H1 (cell line): ENCODE measurements around the gene PAQR7. TPM values are rescaled to one million over a fixed set of nuclear protein-coding genes. Genes with fewer than 3 reads are reported as not detected.

Experiments
- CTCF ChIA-PET: fragments of 300-600 bp; sonication (Branson Sonifier 250); formaldehyde crosslinking; loops from one replicate; lab custom pipeline; 2021; ENCODE audit not compliant: partially characterized antibody; lab: Charles Lee
- POLR2A ChIA-PET: fragments of 300-600 bp; sonication (Branson Sonifier 250); formaldehyde crosslinking; loops from one replicate; lab custom pipeline; 2021; ENCODE audit warnings: inconsistent platforms; ENCODE audit not compliant: partially characterized antibody; lab: Charles Lee
- DNase-seq, 2 experiments: peaks; one replicate each; pipeline versions ENCODE4 v3.0.0 to v3.0.0-alpha.2; 2010 to 2022; ENCODE audit warnings: low spot score in 2 of 2, low read depth in 1 of 2, mixed read lengths in 1 of 2
- FAIRE-seq: peaks from 2 replicates; lab custom pipeline; 2011; peaks lifted over from hg19 to GRCh38; lab: Jason Lieb, UNC
- H2AFZ ChIP-seq: 2 replicates; pipeline ENCODE4 v1.8.1; 2012; ENCODE audit warnings: low read length, inconsistent platforms
- H2AK5ac ChIP-seq: 2 replicates; pipeline ENCODE4 v1.6.1; 2013; ENCODE audit warnings: low read depth, low read length
- H2BK120ac ChIP-seq: replicated peaks from 2 replicates; pipeline ENCODE3; 2013; ENCODE audit warnings: low read depth, low read length, inconsistent platforms
- H2BK12ac ChIP-seq: 2 replicates; pipeline ENCODE4 v1.6.1; 2013; ENCODE audit warnings: low read depth, low read length
- H2BK15ac ChIP-seq: 2 replicates; pipeline ENCODE4 v1.6.1; 2013; ENCODE audit warnings: low read length
- H2BK20ac ChIP-seq: 2 replicates; pipeline ENCODE4 v1.6.1; 2013; ENCODE audit warnings: low read length
- H2BK5ac ChIP-seq: 2 replicates; pipeline ENCODE4 v1.6.1; 2013; ENCODE audit warnings: low read depth, low read length
- H3K14ac ChIP-seq: 2 replicates; pipeline ENCODE4 v1.6.1; 2013; ENCODE audit warnings: inconsistent platforms; ENCODE audit not compliant: insufficient read length
- H3K18ac ChIP-seq: 2 replicates; pipeline ENCODE4 v1.6.1; 2013; ENCODE audit warnings: low read length; ENCODE audit errors: extremely low read depth
- H3K23ac ChIP-seq: 2 replicates; pipeline ENCODE4 v1.6.1; 2013; ENCODE audit warnings: inconsistent platforms; ENCODE audit not compliant: insufficient read length
- H3K23me2 ChIP-seq: 2 replicates; pipeline ENCODE4 v1.6.1; 2013; ENCODE audit warnings: low read depth, low read length
- H3K27ac ChIP-seq: 2 replicates; pipeline ENCODE4 v1.6.1; 2011; ENCODE audit warnings: low read depth, low read length, inconsistent platforms
- H3K27me3 ChIP-seq, 4 experiments: replicated peaks in 1 of 4; 1 replicate in 1 of 4; 2 replicates in 3 of 4; pipeline versions ENCODE4 v1.6.1 to v1.8.1; 2011 to 2013; ENCODE audit warnings: low read length in 3 of 4, mild to moderate bottlenecking in 3 of 4, inconsistent platforms in 2 of 4, mixed read lengths in 2 of 4, moderate library complexity in 1 of 4; ENCODE audit not compliant: control insufficient read depth in 3 of 4, insufficient read depth in 3 of 4; ENCODE audit errors: extremely low read depth in 1 of 4
- H3K36me3 ChIP-seq, 4 experiments: 2 replicates each; pipeline versions ENCODE4 v1.6.1 to v1.8.1; 2011 to 2013; ENCODE audit warnings: mild to moderate bottlenecking in 4 of 4, low read length in 3 of 4, moderate library complexity in 2 of 4, control low read depth in 1 of 4, inconsistent platforms in 1 of 4; ENCODE audit not compliant: insufficient read depth in 4 of 4, control insufficient read depth in 2 of 4
- H3K4ac ChIP-seq: replicated peaks from 2 replicates; pipeline ENCODE3; 2013; ENCODE audit warnings: low read length, low read depth, mixed read lengths, inconsistent platforms; ENCODE audit not compliant: insufficient read length
- H3K4me1 ChIP-seq, 4 experiments: replicated peaks in 1 of 4; 1 replicate in 1 of 4; 2 replicates in 3 of 4; pipeline versions ENCODE4 v1.6.1 to v1.8.1; 2011 to 2013; ENCODE audit warnings: low read length in 3 of 4, inconsistent platforms in 2 of 4, mixed read lengths in 1 of 4; ENCODE audit not compliant: insufficient read depth in 4 of 4, control insufficient read depth in 3 of 4
- H3K4me2 ChIP-seq, 2 experiments: 2 replicates each; pipeline versions ENCODE4 v1.6.1 to v1.8.1; 2011 to 2013; ENCODE audit warnings: low read depth in 2 of 2, low read length in 2 of 2, control low read depth in 1 of 2, inconsistent platforms in 1 of 2, mild to moderate bottlenecking in 1 of 2; ENCODE audit not compliant: insufficient read depth in 1 of 2
- H3K4me3 ChIP-seq, 4 experiments: fragments of 200-600, 300-600 bp in 1 of 4; sonication (generic), shearing (Covaris generic), sonication (Bioruptor Twin) in 1 of 4; 2 replicates each; pipeline versions ENCODE4 v1.5.1 to v1.8.1; 2011 to 2016; ENCODE audit warnings: low read length in 4 of 4, low read depth in 3 of 4, control low read depth in 2 of 4, inconsistent platforms in 2 of 4, mild to moderate bottlenecking in 2 of 4, mixed read lengths in 1 of 4, moderate library complexity in 1 of 4; ENCODE audit not compliant: insufficient read depth in 2 of 4; ENCODE audit errors: extremely low read depth in 1 of 4
- H3K56ac ChIP-seq: replicated peaks from 2 replicates; pipeline ENCODE3; 2013; ENCODE audit warnings: low read depth, mild to moderate bottlenecking, mixed read lengths, low read length, inconsistent platforms; ENCODE audit not compliant: insufficient read length
- H3K79me1 ChIP-seq: 2 replicates; pipeline ENCODE4 v1.6.1; 2013; ENCODE audit warnings: low read depth, low read length, control low read depth
- H3K79me2 ChIP-seq, 2 experiments: 2 replicates each; pipeline versions ENCODE4 v1.6.1 to v1.8.1; 2012 to 2013; ENCODE audit warnings: low read length in 2 of 2, mild to moderate bottlenecking in 2 of 2, inconsistent platforms in 1 of 2; ENCODE audit not compliant: insufficient read depth in 2 of 2, control insufficient read depth in 1 of 2
- H3K9ac ChIP-seq, 4 experiments: replicated peaks in 1 of 4; 1 replicate in 1 of 4; 2 replicates in 3 of 4; pipeline versions ENCODE4 v1.6.1 to v1.8.1; 2011 to 2013; ENCODE audit warnings: low read depth in 3 of 4, low read length in 3 of 4, control low read depth in 2 of 4, mild to moderate bottlenecking in 2 of 4, moderate library complexity in 2 of 4, inconsistent platforms in 1 of 4; ENCODE audit errors: extremely low read depth in 1 of 4
- H3K9me3 ChIP-seq, 2 experiments: 2 replicates each; pipeline versions ENCODE4 v1.6.1 to v1.8.1; 2012 to 2013; ENCODE audit warnings: mild to moderate bottlenecking in 2 of 2, moderate library complexity in 2 of 2, control low read depth in 1 of 2, inconsistent platforms in 1 of 2, low read depth in 1 of 2, low read length in 1 of 2, mixed read lengths in 1 of 2; ENCODE audit not compliant: insufficient read depth in 2 of 2
- H4K20me1 ChIP-seq, 2 experiments: replicated peaks in 1 of 2; 2 replicates each; pipeline versions ENCODE3 to v1.8.1; 2011 to 2013; ENCODE audit warnings: inconsistent platforms in 2 of 2, low read length in 2 of 2, mild to moderate bottlenecking in 1 of 2; ENCODE audit not compliant: insufficient read depth in 2 of 2, control insufficient read depth in 1 of 2
- H4K5ac ChIP-seq: 2 replicates; pipeline ENCODE4 v1.6.1; 2013; ENCODE audit warnings: low read length, low read depth, mixed read lengths, inconsistent platforms; ENCODE audit not compliant: insufficient read length
- H4K8ac ChIP-seq: 2 replicates; pipeline ENCODE4 v1.8.0; 2013; ENCODE audit warnings: mild to moderate bottlenecking, moderate library complexity, low read length, inconsistent platforms; ENCODE audit not compliant: insufficient read depth; ENCODE audit errors: extremely low read depth
- H4K91ac ChIP-seq: replicated peaks from 2 replicates; pipeline ENCODE3; 2013; ENCODE audit warnings: low read length, mixed read lengths, inconsistent platforms; ENCODE audit not compliant: insufficient read length
- BACH1 ChIP-seq: IDR thresholded peaks from 2 replicates; pipeline ENCODE4 v1.6.1; 2012; ENCODE audit warnings: low read length, improper control_type of control experiment
- BCL11A ChIP-seq, 2 experiments: IDR thresholded peaks; one replicate each; pipeline ENCODE4 v1.6.1; 2011; ENCODE audit warnings: low read depth in 2 of 2, low read length in 2 of 2, mild to moderate bottlenecking in 2 of 2
- BRCA1 ChIP-seq: IDR thresholded peaks from 2 replicates; pipeline ENCODE4 v1.6.1; 2012; ENCODE audit warnings: low read depth, low read length, improper control_type of control experiment
- CHD1 ChIP-seq: IDR thresholded peaks from 2 replicates; pipeline ENCODE4 v1.6.1; 2012; ENCODE audit warnings: low read depth, low read length, improper control_type of control experiment
- E2F6 ChIP-seq: IDR thresholded peaks from 2 replicates; pipeline ENCODE4 v1.6.1; 2012; ENCODE audit warnings: inconsistent platforms
- EP300 ChIP-seq, 2 experiments: IDR thresholded peaks; 1 replicate in 1 of 2; 2 replicates in 1 of 2; pipeline ENCODE4 v1.6.1; 2011 to 2012; ENCODE audit warnings: low read depth in 2 of 2, low read length in 2 of 2, mild to moderate bottlenecking in 2 of 2, borderline replicate concordance in 1 of 2, inconsistent platforms in 1 of 2, moderate library complexity in 1 of 2
- KDM4A ChIP-seq: IDR thresholded peaks from one replicate; pipeline ENCODE4 v1.7.1; 2012; ENCODE audit warnings: low read depth, mild to moderate bottlenecking, moderate library complexity, low read length, inconsistent platforms; ENCODE audit not compliant: severe bottlenecking
- KDM5A ChIP-seq: fragments of 200-600 bp; IDR thresholded peaks from 2 replicates; pipeline ENCODE4 v1.7.1; 2012; ENCODE audit warnings: mild to moderate bottlenecking, low read length, inconsistent platforms, mixed read lengths
- POU5F1 ChIP-seq: IDR thresholded peaks from 2 replicates; pipeline ENCODE4 v1.6.1; 2011; ENCODE audit warnings: low read depth, mild to moderate bottlenecking, low read length, moderate library complexity
- RNF2 ChIP-seq: fragments of 200-900, 300-1000 bp; sonication (generic); IDR thresholded peaks from 2 replicates; pipeline ENCODE4 v1.7.1; 2016; ENCODE audit warnings: borderline replicate concordance, low read depth, mild to moderate bottlenecking, antibody characterized with exemption, low read length; ENCODE audit not compliant: poor library complexity, severe bottlenecking; ENCODE audit errors: missing control alignments
- SAP30 ChIP-seq: fragments of 300-600 bp; sonication (generic); IDR thresholded peaks from 2 replicates; pipeline ENCODE4 v1.7.1; 2012; ENCODE audit warnings: low read length, moderate library complexity, mild to moderate bottlenecking, inconsistent platforms; ENCODE audit not compliant: insufficient read depth, insufficient replicate concordance
- SP2 ChIP-seq: IDR thresholded peaks from 2 replicates; pipeline ENCODE4 v1.6.1; 2012; ENCODE audit warnings: mild to moderate bottlenecking, low read length, inconsistent platforms
- TAF1 ChIP-seq: IDR thresholded peaks from 2 replicates; pipeline ENCODE4 v1.6.1; 2011; ENCODE audit warnings: mild to moderate bottlenecking, low read depth, low read length
- WGBS, 2 experiments: shearing (Covaris generic) in 1 of 2; methylation state at CpG; one replicate each; pipeline versions ENCODE4 v1.1.6 to v1.1.7; 2013 to 2015; ENCODE audit warnings: low lambda C conversion rate in 2 of 2, mixed read lengths in 2 of 2, inconsistent platforms in 1 of 2, low coverage in 1 of 2, missing lambda C conversion rate in 1 of 2; ENCODE audit not compliant: insufficient replicate concordance in 2 of 2, insufficient coverage in 1 of 2, insufficient read length in 1 of 2; ENCODE audit errors: extremely low coverage in 1 of 2, missing lambda C conversion rate in 1 of 2; 5-methylcytosine and 5-hydroxymethylcytosine counted together
- polyA plus RNA-seq, 7 experiments: library from polyadenylated mRNA; depleted of rRNA in 3 of 7; stranded (reverse) in 5 of 7; unstranded in 2 of 7; fragments of >200 nt in 5 of 7; fragments of 200-250 nt in 2 of 7; gene quantifications; 1 replicate in 5 of 7; 2 replicates in 1 of 7; 4 replicates in 1 of 7; pipeline versions ENCODE4 v1.2.1 to v1.2.3, GENCODE V29; 2011 to 2013; ENCODE audit warnings: missing spikeins in 2 of 7, mixed read lengths in 2 of 7
- total RNA-seq: library from RNA; stranded (reverse); fragmentation: NEBNext Ultra II Directional; extraction: Animal tissue kit (Norgen Biotek cat#: 25700); gene quantifications from 2 replicates; pipeline ENCODE4 v1.2.1, GENCODE V29; 2021

Gene PAQR7
- total and polyA plus RNA-seq, 2 of the 8 experiments (the other 6 are each of a cell fraction or from before 2014, with no cell fraction given): 7.3 to 7.4 TPM

GRCh38 chr1:25872713-25873112 lies 2.8 kb downstream of the PAQR7 start:
- Histone ChIP-seq H3K79me1 (peaks cover 2% of the 10 kb centered on the region), H3K4ac (no peak overlapping the region)
- TF ChIP-seq RNF2: no peak
- TF ChIP-seq TAF1: no peak
- no peak for TF ChIP-seq SP2
- TF ChIP-seq BACH1: no peak
- TF ChIP-seq CHD1: no peak
- no peak for TF ChIP-seq E2F6
- no peak for TF ChIP-seq POU5F1
- no peak for TF ChIP-seq KDM5A
- no peak for TF ChIP-seq EP300 (IDR thresholded peaks at IDR 0.05; ENCODE audit: borderline replicate concordance in 1 of 2, low read depth in 2 of 2, low read length in 2 of 2)
- TF ChIP-seq KDM4A: no peak
- TF ChIP-seq BRCA1: no peak
- TF ChIP-seq SAP30: no peak
- no peak for TF ChIP-seq BCL11A (IDR thresholded peaks at IDR 0.05; ENCODE audit: low read depth in 2 of 2, low read length in 2 of 2)

More at GRCh38 chr1:25872713-25873112, 2.8 kb downstream of the PAQR7 start:
- H3K27me3 ChIP-seq: peaks cover 0 to 3% (median 1%) of the 10 kb centered on the region in 4 experiments; a peak in 4 of 7 replicates
- H3K23me2 ChIP-seq: peaks cover 8% of the 10 kb centered on the region
- H4K5ac ChIP-seq: no peak overlapping the region
- H3K9ac ChIP-seq: no peak overlapping the region
- 88% methylated on average over 2 of the region's 2 CpGs; no CpG with 5 or more reads in 1 of the 2 experiments for WGBS, 2 experiments
- no peak overlapping the region for H4K8ac ChIP-seq
- H2AK5ac ChIP-seq: no peak overlapping the region
- POLR2A ChIA-PET: interaction anchor here (1.0 kb wide), 1 partner anchor 30 kb away, joined by 3 read pairs; no protein-coding TSS in a partner anchor
- H3K79me2 ChIP-seq: no peaks in the 10 kb centered on the region
- H3K56ac ChIP-seq: no peak overlapping the region
- no peak overlapping the region for H2BK20ac ChIP-seq
- CTCF ChIA-PET: interaction anchor here (0.6 kb wide), 1 partner anchor 46 kb away, joined by 4 read pairs; no protein-coding TSS in a partner anchor
- DNase-seq: no peak
- no peak overlapping the region for H2BK12ac ChIP-seq
- no peak for FAIRE-seq
- H3K14ac ChIP-seq: no peak overlapping the region
- no peak overlapping the region for H2BK5ac ChIP-seq
- no peaks in the 10 kb centered on the region for H3K36me3 ChIP-seq
- H3K4me3 ChIP-seq: no peak overlapping the region
- H3K9me3 ChIP-seq: no peaks in the 10 kb centered on the region
- H2AFZ ChIP-seq: no peak overlapping the region
- no peak overlapping the region for H3K4me2 ChIP-seq
- H3K18ac ChIP-seq: no peak overlapping the region
- peaks cover 1 to 20% (median 16%) of the 10 kb centered on the region in 4 experiments for H3K4me1 ChIP-seq
- no peak overlapping the region for H3K27ac ChIP-seq
- H3K23ac ChIP-seq: no peak overlapping the region
- H4K20me1 ChIP-seq: no peaks in the 10 kb centered on the region
- H2BK15ac ChIP-seq: no peak overlapping the region
- no peak overlapping the region for H4K91ac ChIP-seq
- H2BK120ac ChIP-seq: no peak overlapping the region
